B cell (primary cell): ENCODE data around the gene IMPDH2.

Experiments used
- CTCF ChIP-seq: fragments of 200-600 bp; IDR thresholded peaks from one replicate; pipeline ENCODE4 v1.8.0; 2022; ENCODE audit warnings: antibody characterized with exemption, mild to moderate bottlenecking
- EZH2 ChIP-seq: IDR thresholded peaks from 2 replicates; pipeline ENCODE4 v1.6.1; 2012; ENCODE audit warnings: borderline replicate concordance, low read depth, mild to moderate bottlenecking, moderate library complexity, low read length; ENCODE audit not compliant: insufficient read depth, poor library complexity, severe bottlenecking

GRCh38 chr3:49028673-49029562 lies at the start of gene IMPDH2:
- TF ChIP-seq CTCF (no peak), EZH2 (no peak)
